ENCODE results near the gene OASL. TPM values are rescaled to one million over a fixed set of nuclear protein-coding genes. Genes with fewer than 3 reads are reported as not detected.

The OASL gene
- total RNA-seq, 4 donors from 2014 or later = 0.26 to 0.75 (median 0.46) TPM

DNA sequence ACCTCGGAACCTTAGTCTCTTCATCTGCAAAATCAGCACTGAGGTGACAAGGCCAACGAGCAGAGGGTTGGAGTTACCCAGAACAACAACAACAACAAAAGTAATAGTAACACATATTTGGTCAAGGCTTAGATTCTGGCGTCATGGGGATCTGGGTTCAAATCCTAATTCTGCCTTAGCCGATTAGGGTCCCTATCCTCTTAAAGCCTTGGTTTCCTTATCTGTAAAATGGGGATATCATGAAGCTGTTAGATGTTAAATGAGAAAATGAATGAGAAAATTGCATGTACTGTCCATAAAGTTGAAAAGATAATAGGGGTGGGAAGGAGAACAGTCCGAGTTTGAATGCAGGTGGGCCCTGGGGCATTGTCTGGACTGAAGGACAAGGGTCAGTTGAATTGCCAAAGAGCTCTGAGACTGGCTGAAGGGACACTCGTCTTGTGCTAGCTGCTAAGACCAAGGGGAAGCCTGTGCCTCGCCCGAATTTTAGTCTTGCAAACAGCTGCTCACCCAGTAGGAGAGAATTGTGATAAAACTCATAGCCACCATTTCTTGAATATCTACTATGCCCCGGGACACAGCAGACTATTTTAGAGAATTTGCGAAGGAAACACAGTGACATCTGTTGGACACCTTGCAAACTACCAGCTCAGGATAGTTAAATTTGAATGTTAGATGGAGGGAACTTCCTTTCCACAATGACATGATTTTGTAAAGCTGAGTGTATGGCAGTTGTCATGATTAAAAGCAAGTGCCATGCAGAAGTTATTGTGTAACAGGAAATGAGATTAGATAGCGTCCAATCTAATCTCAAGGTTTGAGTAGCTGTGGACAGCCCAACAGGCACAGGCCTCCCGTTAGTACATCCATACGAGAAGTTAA lies 67.5 kb downstream of the OASL start:
- whole genome bisulfite sequencing = 44% methylated on average over 13 of the region's 13 CpGs
- no peaks in the 10 kb centered on the region for H3K4me1 ChIP-seq
- no peak for DNase-seq (ENCODE audit: extremely low spot score)
- no peaks in the 10 kb centered on the region for H3K27me3 ChIP-seq
- no peak overlapping the region for H3K4me3 ChIP-seq
- no peak overlapping the region for H3K27ac ChIP-seq (replicated peaks in 1 of 4)
- no peaks in the 10 kb centered on the region for H3K36me3 ChIP-seq
- intact Hi-C loops (cut with DNase I) = loop anchor here (2.0 to 5.0 kb wide), 2 partner anchors 324 to 387 kb away; no protein-coding TSS in a partner anchor
- H3K9me3 ChIP-seq = no peaks in the 10 kb centered on the region
- TF ChIP-seq CTCF (IDR thresholded peaks at IDR 0.05) (peak; percentile 69 to 77 (median 72)), POLR2AphosphoS5 (IDR thresholded peaks at IDR 0.05) (no peak)

GRCh38 chr12:120970310-120970709 lies 68.7 kb downstream of the OASL start:
- Histone ChIP-seq H3K36me3 (no peaks in the 10 kb centered on the region), H3K27ac (replicated peaks in 1 of 4) (no peak overlapping the region), H3K9me3 (no peaks in the 10 kb centered on the region), H3K4me1 (no peaks in the 10 kb centered on the region), H3K27me3 (no peaks in the 10 kb centered on the region), H3K4me3 (no peak overlapping the region)
- DNase-seq (ENCODE audit: extremely low spot score) = no peak
- intact Hi-C loops (cut with DNase I) = loop anchor here (2.0 to 5.0 kb wide), 2 partner anchors 323 to 386 kb away; no protein-coding TSS in a partner anchor
- 70% methylated on average over 3 of the region's 3 CpGs for WGBS
- TF ChIP-seq POLR2AphosphoS5 (IDR thresholded peaks at IDR 0.05) (no peak), EP300 (IDR thresholded peaks at IDR 0.05) (no peak)

Small RNA genes lying within 50 kb of the gene (small RNA-seq; reads per million reads assigned to genes)
- 0 reads per million in 3 donors for gene AC079602.2

Other genes starting within 250 kb of the OASL start
- gene SPPL3, start 134.9 kb downstream of the OASL start, total RNA-seq = 10 to 100 TPM; 18.4 to 32.1 (median 21.8) TPM
- gene HNF1A, start 60.7 kb downstream of the OASL start, total RNA-seq = not detected
- gene C12orf43, start 22.8 kb downstream of the OASL start, total RNA-seq = 10 to 100 TPM; 14.5 to 22.6 (median 18.5) TPM
- gene P2RX7, start 93.6 kb upstream of the OASL start, total RNA-seq = 1 to 10 TPM; 1.5 to 4.3 (median 2.7) TPM
- 10 to 100 TPM; 26.8 to 41.9 (median 30.8) TPM for gene P2RX4, start 170.9 kb upstream of the OASL start, total RNA-seq